GM12801 (cell line): ENCODE data around the gene RSAD1.

ENCODE experiments used
- TF ChIP-seq, protein P1 (sequence below): IDR thresholded peaks from one replicate; pipeline ENCODE4 v1.5.1; 2011; ENCODE audit warnings: control low read depth; ENCODE audit not compliant: insufficient read length; ENCODE audit errors: extremely low read depth

The RSAD1 gene

DNA sequence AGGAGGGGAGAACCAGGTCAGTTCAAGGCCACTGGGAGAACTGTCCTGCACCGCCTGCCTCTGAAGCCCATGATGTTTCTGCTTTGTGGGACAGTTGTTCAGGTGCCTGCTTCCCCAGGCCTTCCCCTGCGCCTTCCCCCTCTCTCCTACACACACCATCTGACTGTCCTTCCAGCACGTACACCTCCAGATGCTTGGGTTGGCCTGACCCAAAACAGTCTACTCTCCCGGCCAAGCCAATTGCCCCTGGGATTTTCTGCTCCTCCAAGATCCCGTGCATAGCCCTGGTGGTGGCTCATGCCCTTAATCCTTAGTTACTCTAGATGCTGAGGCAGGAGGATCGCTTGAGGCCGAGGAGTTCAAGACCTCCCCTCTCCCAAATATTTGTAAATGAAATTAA is 684 bp upstream of the RSAD1 start:
- TF ChIP-seq, protein P1, sequence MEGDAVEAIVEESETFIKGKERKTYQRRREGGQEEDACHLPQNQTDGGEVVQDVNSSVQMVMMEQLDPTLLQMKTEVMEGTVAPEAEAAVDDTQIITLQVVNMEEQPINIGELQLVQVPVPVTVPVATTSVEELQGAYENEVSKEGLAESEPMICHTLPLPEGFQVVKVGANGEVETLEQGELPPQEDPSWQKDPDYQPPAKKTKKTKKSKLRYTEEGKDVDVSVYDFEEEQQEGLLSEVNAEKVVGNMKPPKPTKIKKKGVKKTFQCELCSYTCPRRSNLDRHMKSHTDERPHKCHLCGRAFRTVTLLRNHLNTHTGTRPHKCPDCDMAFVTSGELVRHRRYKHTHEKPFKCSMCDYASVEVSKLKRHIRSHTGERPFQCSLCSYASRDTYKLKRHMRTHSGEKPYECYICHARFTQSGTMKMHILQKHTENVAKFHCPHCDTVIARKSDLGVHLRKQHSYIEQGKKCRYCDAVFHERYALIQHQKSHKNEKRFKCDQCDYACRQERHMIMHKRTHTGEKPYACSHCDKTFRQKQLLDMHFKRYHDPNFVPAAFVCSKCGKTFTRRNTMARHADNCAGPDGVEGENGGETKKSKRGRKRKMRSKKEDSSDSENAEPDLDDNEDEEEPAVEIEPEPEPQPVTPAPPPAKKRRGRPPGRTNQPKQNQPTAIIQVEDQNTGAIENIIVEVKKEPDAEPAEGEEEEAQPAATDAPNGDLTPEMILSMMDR: no peak

DNA sequence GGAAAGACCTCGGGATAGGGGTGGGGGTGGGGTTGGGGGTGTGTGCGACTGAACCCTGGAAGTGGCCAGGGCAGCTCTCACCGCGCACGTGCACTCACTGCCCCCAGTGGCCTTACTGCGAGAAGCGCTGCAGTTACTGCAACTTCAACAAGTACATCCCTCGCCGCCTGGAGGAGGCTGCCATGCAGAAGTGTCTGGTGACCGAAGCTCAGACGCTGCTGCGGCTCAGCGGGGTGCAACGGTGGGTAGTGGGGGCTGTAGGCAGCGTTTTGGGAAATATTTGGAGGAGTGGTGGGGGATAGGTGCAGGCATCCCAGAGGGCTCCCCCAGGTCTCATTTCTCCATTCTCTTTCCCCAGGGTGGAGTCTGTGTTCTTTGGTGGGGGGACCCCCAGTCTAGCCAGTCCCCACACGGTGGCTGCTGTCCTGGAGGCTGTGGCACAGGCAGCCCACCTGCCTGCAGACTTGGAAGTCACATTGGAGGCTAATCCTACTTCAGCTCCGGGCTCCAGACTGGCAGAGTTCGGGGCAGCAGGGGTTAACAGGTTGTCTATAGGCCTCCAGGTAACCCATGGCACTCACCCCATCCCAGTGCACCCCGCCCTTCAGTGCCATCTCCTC is 972 bp downstream of the RSAD1 start:
- TF ChIP-seq, protein P1: no peak

DNA sequence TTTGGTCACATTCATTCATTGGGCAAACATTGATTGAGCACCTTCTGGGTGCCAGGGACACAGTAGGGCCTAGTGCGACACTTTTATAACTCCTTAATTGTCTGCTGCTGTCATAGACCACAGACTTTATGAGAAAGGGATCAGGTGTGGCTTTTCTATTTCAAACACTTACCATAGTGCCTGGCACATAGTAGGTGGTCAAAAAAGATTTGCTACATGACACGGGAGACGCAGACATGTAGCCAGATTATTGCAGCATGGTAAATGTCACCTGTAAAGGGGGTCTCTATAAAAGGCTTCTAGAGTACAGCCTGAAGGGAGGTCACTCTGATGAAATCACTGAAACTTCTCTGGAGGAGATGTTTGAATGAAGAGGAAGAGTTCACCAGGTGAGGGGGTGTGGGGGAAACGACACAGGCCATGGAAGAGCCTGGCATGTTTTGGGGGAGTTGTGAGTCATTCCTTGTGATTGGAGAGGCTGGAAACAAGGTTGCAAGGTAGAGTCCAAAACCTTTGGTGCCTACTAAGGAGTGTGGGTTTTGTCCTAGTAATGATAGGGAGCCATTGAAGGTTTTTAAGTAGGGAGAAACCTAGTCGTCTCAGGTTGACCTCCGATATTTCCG is 1.6 kb downstream of the RSAD1 start:
- TF ChIP-seq, protein P1: no peak

DNA sequence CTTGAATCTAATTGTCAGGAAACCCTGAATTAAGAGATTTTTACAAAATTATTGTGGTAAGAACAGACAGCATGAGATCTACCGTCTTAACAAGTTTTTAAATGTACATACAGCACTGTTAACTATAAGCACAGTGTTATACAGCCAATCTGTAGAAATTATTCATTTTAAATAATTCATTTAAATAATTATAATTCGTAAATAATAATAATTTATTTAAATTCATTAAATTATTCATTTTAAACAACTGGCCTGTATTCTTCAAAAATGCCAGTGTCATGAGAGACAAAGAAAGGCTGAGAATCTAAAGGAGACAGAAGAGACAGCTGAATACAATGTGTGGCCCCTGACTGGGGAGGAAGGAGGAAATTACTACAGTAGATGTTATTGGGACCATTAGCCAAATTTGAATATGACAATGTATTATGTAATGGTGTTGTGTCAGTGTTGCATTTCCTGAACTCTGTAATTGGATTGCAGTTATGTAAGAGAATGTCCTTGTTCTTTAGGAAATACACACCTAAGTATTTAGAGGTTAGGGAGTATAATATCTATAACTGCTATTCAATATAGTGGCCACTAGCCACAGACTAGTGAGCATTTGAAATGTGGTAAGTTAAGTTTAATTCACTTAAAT is 2.3 kb downstream of the RSAD1 start:
- TF ChIP-seq, protein P1: no peak

DNA sequence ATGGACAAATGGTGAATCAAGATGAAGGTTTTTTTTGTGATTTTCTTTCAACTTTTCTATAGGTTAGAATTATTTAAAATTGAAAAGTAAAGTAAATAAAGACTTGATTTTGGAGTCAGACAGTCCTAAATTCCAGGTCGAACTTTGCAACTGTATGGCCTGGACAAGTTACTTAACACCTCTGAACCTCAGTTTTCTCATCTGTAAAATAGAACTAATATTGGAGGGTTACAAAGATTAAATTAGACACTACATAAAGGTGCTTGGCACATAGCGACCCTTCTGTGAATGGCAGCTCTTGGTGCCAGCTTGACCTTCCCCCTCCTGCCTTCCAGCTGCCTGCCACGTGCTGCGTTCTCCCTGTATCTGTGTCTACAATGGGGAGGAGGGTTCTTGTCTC is 3.0 kb downstream of the RSAD1 start:
- TF ChIP-seq, protein P1: no peak

DNA sequence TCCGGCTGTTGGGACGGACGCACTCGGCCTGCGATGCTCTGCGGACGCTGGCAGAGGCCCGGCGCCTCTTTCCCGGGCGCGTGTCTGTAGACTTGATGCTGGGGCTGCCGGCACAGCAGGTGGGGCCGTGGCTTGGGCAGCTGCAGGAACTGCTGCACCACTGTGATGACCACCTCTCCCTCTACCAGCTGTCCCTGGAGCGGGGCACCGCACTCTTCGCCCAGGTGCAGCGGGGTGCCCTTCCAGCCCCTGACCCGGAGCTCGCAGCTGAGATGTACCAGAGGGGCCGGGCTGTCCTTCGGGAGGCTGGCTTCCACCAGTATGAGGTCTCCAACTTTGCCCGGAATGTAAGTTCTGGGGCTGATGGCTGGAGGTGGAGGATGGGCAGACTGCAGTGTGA is 3.5 kb downstream of the RSAD1 start:
- TF ChIP-seq, protein P1: no peak

DNA sequence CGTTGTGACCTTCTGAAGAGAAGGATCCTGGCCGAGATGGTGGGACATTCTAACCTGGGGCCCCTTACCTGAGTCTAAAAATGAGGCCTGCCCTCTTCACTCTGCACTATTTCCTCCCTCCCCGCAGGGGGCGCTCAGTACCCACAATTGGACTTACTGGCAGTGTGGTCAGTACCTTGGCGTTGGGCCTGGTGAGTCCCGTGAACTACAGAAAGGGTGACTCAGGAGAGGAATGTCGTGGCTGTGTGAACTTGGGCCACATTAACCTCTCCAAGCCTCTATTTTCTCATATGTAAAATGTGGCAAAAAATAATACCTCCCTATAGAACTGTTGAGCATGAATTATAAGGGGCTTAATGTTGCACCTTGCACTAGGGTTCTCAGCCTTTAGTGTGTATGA is 3.9 kb downstream of the RSAD1 start:
- TF ChIP-seq, protein P1: peak; percentile 60
